Mucosa of descending colon (tissue), 3 donors: ENCODE measurements around the gene MEGF11. TPM values are rescaled to one million over a fixed set of nuclear protein-coding genes. Genes with fewer than 3 reads are reported as not detected.

Experiments
- ATAC-seq: fragments of 200-7000 bp; cut with Tn5 transposase; one replicate; pipeline ENCODE4 v1.9.1; 2020; ENCODE audit warnings: mild to moderate bottlenecking, moderate library complexity
- DNase-seq, 3 donors: peaks; one replicate each; pipeline ENCODE4 v3.0.0-alpha.2; 2020
- H3K36me3 ChIP-seq: fragments of 200-600 bp; one replicate; pipeline ENCODE4 v1.8.0; 2021; ENCODE audit warnings: low read depth, mild to moderate bottlenecking
- H3K4me1 ChIP-seq: fragments of 200-600 bp; one replicate; pipeline ENCODE4 v1.8.0; 2021; ENCODE audit warnings: low read depth, mild to moderate bottlenecking
- H3K4me3 ChIP-seq: fragments of 200-600 bp; one replicate; pipeline ENCODE4 v1.8.0; 2021; ENCODE audit warnings: mild to moderate bottlenecking
- H3K9me3 ChIP-seq: fragments of 200-600 bp; one replicate; pipeline ENCODE4 v1.8.0; 2021; ENCODE audit warnings: mild to moderate bottlenecking
- intact Hi-C, 2 donors: fragments of 100-400 bp; cut with DNase I in 1 of 2; cut with micrococcal nuclease in 1 of 2; formaldehyde crosslinking; loops; one replicate each; pipeline versions ENCODE4 v1.11.0 to v1.11.1; 2022; cut with DNase I, micrococcal nuclease
- total RNA-seq, 3 donors: library from RNA; stranded (reverse); fragmentation: NEBNext Ultra II Directional in 2 of 3; extraction: Animal tissue kit (Norgen Biotek cat#: 25700) in 2 of 3; gene quantifications; one replicate each; pipeline versions ENCODE4 v1.2.1 to v1.2.4, GENCODE V29; 2021 to 2023
- TF ChIP-seq, protein P1 (sequence below): fragments of 200-600 bp; IDR thresholded peaks from one replicate; pipeline ENCODE4 v1.8.0; 2022; ENCODE audit warnings: antibody characterized with exemption, mild to moderate bottlenecking
- donor health status: DM: no; HTN: no; CAD: no; lungs with moderate emphysema.
- donor health status: DM: no; HTN: no; CAD: no.
- donor health status: DM: no; HTN: yes; CAD: no.

The MEGF11 gene
- total RNA-seq, 3 donors from 2014 or later, result 0.12 to 0.29 (median 0.19) TPM

DNA sequence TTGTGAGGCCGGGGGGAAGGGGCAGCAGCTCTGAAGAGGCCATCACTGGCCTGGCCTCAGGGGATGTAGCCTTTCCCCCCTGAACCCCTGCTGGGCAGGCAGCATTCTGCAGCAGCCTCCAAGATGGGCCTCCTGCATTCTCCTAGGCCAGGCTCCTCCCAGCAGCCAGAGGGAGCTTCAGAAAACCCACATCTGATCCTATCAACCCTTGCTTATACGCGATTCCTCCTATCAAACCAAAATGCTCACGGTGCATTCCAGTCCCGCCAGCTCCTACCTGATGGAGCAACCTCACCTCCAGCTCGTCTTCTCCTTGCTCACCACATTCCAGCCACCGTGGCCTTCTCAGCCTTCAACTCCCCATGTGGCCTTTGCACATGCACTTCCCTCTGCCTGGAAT lies 85.7 kb downstream of the MEGF11 start:
- H3K4me1 ChIP-seq, result no peaks in the 10 kb centered on the region
- ATAC-seq, result no peak
- intact Hi-C loops, result no loop called here
- TF ChIP-seq, protein P1, sequence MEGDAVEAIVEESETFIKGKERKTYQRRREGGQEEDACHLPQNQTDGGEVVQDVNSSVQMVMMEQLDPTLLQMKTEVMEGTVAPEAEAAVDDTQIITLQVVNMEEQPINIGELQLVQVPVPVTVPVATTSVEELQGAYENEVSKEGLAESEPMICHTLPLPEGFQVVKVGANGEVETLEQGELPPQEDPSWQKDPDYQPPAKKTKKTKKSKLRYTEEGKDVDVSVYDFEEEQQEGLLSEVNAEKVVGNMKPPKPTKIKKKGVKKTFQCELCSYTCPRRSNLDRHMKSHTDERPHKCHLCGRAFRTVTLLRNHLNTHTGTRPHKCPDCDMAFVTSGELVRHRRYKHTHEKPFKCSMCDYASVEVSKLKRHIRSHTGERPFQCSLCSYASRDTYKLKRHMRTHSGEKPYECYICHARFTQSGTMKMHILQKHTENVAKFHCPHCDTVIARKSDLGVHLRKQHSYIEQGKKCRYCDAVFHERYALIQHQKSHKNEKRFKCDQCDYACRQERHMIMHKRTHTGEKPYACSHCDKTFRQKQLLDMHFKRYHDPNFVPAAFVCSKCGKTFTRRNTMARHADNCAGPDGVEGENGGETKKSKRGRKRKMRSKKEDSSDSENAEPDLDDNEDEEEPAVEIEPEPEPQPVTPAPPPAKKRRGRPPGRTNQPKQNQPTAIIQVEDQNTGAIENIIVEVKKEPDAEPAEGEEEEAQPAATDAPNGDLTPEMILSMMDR, result no peak
- no peak for DNase-seq
- H3K9me3 ChIP-seq, result no peaks in the 10 kb centered on the region
- no peak overlapping the region for H3K4me3 ChIP-seq
- no peaks in the 10 kb centered on the region for H3K36me3 ChIP-seq

DNA sequence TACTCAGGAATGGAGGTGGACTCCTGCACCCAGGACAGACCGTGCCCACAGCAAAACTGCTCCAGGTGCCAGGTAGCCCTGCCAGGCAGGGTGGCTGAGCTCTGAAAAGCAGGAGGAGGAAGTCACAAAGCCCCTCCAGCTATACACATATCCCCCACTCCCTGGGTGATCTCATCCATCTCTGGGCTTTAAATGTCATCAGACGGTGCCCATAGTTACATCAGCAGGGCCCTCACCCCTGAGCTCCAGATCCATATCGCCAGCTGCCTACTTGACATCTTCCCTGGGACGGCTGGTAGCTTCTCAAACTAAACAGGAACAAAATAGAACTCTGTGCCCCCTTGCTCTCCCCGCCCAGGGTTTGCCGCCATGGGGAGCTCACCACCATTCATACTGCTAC lies 87.7 kb downstream of the MEGF11 start:
- Histone ChIP-seq H3K36me3 (no peaks in the 10 kb centered on the region), H3K4me3 (no peak overlapping the region), H3K9me3 (no peaks in the 10 kb centered on the region), H3K4me1 (no peaks in the 10 kb centered on the region)
- ATAC-seq, result no peak
- TF ChIP-seq, protein P1, result no peak
- intact Hi-C loops, result no loop called here
- no peak for DNase-seq

DNA sequence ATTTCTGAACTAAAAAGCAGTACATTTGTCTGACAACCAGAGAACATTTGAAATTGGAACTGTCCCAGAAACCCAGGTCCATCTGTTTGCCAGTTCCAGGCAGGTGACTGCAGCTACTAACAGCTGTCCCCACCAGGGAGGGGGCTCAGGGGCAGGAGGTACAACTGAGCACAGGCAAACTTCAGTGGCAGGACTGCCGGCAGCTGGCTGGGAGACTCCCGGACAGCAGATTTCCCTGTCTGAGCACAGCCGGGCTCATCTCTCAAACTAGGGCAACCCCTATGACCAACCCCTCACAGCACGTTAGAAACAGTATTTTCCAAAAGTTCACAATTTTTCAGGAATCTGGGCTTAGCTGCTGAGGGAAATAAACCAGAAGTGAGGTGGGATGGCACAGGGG lies 88.8 kb downstream of the MEGF11 start:
- intact Hi-C loops, result no loop called here
- H3K4me1 ChIP-seq, result no peaks in the 10 kb centered on the region
- no peaks in the 10 kb centered on the region for H3K9me3 ChIP-seq
- H3K36me3 ChIP-seq, result no peaks in the 10 kb centered on the region
- DNase-seq (no peak), ATAC-seq (no peak)
- no peak overlapping the region for H3K4me3 ChIP-seq
- TF ChIP-seq, protein P1, result no peak

DNA sequence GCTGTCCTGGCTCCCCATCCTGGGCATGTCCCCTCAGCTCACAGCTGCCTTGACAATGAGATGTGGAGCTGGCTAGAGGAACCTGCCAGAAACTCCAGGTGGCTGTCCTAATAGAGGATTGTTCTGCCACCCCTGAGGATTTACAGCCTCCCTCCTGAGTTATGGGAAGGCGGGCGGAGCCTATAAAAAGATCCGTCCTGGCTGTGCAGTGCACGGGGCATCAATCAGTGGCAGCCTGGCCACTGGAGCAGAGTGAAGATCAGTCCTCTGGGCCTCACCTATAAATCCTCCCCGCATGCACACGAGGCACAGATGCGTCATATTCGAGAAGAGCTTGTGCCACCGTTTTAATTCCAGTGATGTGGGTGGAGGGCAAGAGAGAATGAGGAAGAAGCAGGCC lies 90.0 kb downstream of the MEGF11 start:
- Histone ChIP-seq H3K4me3 (no peak overlapping the region), H3K4me1 (no peaks in the 10 kb centered on the region), H3K9me3 (no peaks in the 10 kb centered on the region), H3K36me3 (no peaks in the 10 kb centered on the region)
- ATAC-seq (peak; percentile 50), DNase-seq (no peak)
- intact Hi-C loops, result no loop called here
- TF ChIP-seq, protein P1, result no peak

DNA sequence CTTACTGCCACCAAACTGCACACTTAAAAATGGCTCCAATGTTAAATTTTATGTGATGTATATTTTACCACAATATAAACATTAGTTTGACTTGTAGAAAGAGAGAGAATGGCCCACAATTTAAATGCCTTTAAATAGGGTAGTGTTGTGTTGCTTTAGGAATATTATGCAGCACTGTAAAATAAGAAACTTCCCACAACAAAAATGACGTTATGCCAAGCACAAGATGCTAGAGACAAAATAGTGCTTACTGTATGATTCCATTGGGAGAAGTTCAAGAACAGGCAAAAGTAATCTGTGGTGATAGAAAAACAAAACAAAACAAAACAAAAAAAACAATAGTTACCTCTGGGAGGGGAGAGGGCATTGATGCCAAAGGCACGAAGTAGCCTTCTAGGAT lies 91.3 kb downstream of the MEGF11 start:
- no peak for ATAC-seq
- Histone ChIP-seq H3K4me3 (no peak overlapping the region), H3K9me3 (no peaks in the 10 kb centered on the region), H3K36me3 (no peaks in the 10 kb centered on the region), H3K4me1 (no peaks in the 10 kb centered on the region)
- TF ChIP-seq, protein P1, result no peak
- no peak for DNase-seq
- intact Hi-C loops, result no loop called here

DNA sequence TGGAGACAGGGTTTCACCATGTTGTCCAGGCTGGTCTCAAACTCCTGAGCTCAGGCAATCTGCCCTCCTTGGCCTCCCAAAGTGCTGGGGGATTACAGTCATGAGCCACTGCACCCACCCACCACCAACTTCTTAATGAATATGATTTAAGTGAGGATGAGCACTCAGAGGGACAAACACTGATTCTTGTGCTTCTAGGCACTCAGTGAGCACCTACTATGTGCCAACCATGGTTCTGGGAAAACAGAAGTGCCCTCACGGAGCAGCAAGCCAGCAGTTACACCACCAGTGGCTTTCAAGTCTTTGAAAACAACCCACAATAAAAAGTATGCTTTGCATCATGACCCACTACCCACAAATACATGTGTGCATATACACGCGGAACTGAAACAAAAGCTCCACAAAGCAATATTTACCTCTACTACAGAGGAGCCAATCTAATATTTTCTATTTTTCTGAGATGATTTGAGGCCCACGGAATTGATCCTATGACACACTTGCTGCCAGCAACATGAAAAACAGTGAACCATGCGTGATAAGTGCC lies 91.9 kb downstream of the MEGF11 start:
- Histone ChIP-seq H3K9me3 (no peaks in the 10 kb centered on the region), H3K4me3 (no peak overlapping the region), H3K4me1 (no peaks in the 10 kb centered on the region), H3K36me3 (no peaks in the 10 kb centered on the region)
- TF ChIP-seq, protein P1, result no peak
- ATAC-seq (no peak), DNase-seq (no peak)
- intact Hi-C loops, result no loop called here
